Smooth muscle cell of the brain vasculature (primary cell): ENCODE data around the gene TRHDE.

Source experiments
- DNase-seq: peaks from one replicate; pipeline ENCODE4 v3.0.0-alpha.2; 2012; ENCODE audit warnings: low read depth, low spot score

Gene TRHDE

GRCh38 chr12:72434999-72435398, 162.8 kb downstream of the TRHDE start:
- no peak for DNase-seq

DNA sequence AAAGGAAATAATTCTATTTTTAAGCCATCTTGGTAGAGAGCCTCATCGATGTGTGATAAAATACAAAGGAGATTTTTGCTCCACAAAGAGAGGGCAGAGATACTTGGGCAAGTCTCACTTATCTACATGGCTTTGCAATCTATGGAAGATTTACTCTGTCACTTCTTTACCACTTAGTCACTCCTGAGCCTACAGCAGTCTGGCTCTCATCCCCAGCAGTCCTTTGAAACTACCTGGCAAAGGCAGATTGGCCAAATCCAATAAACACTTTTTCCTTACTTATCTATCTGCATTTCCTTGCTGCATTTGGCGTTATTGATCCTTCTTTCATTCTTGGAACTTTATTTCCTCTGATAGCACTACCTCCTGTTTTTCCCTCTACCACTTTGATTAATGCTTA, 170.0 kb downstream of the TRHDE start:
- no peak for DNase-seq

DNA sequence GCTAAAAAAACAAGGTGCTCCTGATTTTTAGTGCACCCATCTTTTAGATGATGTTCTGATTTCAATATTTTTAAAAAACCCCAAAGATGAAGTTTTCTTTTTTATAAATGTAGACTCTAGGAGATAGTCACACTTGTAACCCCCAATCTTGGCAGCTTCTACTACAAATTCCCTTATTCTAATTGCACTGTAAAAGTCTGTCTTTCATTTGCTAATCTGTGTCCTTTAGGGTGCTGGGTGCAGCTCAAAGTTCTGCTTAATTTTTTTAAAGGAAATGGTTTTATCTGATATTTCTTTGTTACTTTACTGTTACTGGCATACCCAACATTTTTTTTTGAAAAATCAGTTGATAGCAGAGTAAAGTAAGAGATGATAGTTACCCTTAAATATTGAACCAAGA, 172.0 kb downstream of the TRHDE start:
- no peak for DNase-seq

- no peak for DNase-seq
These were observed 172.4 kb downstream of the TRHDE start for GRCh38 chr12:72444566-72444965.

DNA sequence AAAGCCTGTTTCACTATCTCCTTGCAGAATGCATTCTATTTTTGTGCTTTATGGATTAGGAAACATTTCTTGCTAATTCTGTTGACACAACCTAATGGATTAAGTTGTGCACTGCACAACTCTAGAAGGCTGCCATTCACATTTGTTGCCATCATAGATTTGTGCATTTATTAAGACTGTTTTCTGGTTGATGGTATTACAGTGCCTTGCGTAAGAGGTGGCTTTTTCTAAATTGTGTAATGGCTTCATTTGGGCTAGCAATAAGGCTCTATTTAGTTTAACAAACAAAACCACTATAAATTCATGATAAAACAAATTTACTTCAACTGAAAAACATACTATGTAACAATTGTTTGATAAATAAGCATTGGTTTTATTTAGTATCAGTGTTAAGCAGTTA, 175.9 kb downstream of the TRHDE start:
- no peak for DNase-seq

DNA sequence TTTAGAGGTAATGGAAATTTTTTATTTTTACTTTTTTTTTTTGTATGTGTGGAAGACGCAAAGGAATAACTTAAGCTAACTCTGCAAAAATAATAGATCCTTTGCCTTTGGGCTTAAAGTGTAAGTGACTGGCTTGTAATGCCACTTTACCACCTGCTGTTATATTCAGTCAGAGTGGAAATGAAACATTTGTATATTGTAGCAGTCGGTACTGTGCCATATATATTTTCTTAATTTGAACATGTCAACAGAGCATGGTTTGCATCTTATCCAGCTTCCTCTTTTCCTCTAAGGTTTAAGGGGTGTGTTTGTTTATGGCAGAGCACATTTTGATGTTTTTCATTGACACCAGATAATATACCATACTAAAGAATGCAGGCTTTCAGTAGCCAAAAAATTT, 176.6 kb downstream of the TRHDE start:
- DNase-seq, result no peak

DNA sequence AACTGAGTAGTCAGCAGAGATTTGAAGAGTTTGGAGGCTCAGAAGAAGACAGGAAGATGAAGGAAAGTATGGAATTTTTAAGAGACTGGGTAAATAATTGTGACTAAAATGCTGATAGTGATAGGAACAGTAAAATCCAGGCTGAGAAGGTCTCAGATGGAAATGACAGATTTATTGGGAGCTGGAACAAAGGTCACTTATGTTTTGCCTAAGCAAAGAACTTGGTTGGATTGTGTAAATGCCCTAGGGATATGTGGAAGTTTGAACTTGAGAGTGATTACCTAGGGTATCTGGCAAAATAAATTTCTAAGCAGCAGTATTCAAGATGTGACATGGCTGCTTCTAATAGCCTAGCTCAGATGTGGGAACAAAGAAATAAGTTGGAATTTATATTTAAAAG, 180.9 kb downstream of the TRHDE start:
- DNase-seq, result no peak

GRCh38 chr12:72453550-72453949, 181.4 kb downstream of the TRHDE start:
- no peak for DNase-seq

DNA sequence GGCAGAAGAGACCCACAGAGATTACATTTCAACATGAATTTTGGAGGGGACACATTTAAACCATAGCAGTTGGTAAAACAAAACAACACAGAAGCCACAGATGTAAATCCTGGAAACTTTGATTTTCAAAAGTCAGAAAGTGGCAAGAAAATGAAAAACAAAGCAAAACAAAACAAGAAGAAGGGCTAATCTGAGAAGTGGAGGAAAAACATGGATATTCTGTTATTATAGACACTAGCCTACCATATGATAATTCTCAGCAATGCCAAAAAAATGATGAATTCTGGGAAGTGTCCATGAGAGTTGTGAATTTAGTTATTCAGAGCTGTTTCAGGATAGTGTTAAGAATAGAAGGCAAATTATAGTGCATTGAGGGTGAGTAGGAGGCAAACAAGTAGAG, 192.3 kb downstream of the TRHDE start:
- DNase-seq, result no peak

DNA sequence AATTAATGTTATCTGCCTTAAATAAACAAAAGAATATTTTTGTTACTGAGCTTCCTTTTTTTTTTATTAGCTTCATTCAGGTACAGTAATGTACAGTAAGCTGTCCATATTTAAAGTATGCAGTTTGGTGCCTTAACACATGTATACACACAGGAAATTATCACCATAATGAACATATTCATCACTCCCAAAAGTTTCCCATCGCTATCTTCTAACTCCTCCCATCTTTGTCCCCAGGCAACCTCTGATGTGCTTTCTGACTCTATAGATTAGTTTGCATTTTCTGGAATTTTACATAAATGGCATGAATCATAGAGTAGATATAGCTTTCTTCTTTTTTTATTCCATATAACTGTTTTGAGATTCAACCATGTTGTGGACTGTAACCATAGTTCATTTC, 193.0 kb downstream of the TRHDE start:
- DNase-seq, result no peak

GRCh38 chr12:72465940-72466630, 193.9 kb downstream of the TRHDE start:
- no peak for DNase-seq

GRCh38 chr12:72467985-72468384, 195.8 kb downstream of the TRHDE start:
- no peak for DNase-seq

DNA sequence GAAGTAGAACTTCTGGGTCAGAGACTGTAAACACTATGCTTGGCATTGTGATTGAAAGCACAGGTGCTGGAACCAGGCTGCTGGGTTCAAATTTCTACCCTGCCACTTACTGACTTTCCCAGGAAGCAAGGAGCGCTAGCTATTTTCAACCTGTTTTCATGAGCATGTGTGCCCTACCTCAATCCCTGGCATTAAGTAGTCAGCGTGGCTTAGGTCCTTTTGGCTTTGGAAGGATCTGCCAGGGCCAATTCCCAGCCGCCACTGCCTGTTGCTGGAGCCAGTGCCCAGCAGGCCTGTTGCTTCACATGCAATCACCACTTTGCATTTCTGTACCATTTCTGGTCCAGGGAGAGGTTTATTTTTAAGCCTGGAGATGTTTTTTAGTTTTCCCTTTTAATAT, 196.3 kb downstream of the TRHDE start:
- DNase-seq, result no peak

GRCh38 chr12:72471806-72472205, 199.6 kb downstream of the TRHDE start:
- DNase-seq, result no peak

DNA sequence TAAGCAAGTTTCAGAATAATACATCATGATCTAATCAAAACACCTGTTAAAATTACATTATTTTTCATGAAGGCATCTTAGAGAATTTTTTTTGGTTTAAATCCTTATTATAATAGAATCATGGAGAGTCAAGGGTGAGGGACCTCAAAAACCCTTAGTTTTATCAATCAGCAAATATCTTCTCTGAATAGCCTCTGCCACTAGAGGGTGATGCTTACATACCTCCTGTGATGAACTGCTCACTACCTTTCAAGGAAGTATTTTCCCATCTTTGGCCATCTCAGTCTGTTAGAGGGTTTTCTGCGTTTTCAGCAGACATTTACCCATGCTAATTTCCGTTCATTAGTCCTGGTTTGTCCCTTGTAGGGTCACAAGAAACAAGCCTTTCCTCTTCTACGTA, 200.2 kb downstream of the TRHDE start:
- DNase-seq, result no peak

GRCh38 chr12:72476301-72476700, 204.1 kb downstream of the TRHDE start:
- no peak for DNase-seq

DNA sequence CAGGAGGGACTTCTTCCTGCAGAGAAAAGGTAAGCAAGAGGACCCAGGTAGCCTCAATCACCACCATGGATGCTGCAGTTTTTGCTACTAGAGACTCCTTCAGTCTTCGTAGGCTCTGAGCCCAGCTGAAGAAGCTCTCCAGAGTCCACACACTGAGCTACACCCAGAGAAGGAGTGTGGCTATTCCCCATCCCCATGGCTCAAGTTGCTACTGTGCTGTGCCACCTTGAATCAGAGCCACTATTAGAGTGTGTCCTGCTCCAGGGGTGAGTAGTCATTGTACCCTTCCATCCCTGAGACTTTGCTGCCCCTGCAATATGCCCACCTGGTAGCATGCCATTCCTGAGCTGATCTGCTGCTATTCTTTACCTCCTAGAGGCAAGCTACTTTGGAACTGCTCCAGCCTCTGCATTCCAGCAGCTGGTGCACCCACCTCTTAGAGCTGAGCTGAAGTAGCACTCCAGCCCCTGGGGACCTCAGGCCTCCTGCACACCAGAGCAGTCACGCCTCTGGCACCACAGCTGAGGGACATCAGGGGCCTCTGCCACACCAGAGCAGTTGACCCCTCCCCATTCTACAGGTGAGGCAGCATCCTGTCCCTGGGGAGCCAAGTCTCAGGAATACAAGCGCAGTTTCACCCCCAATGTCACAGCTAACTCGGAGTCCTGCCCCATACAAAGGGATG, 213.0 kb downstream of the TRHDE start:
- DNase-seq, result no peak

GRCh38 chr12:72491426-72491825, 219.3 kb downstream of the TRHDE start:
- no peak for DNase-seq

- no peak for DNase-seq
These were observed 221.2 kb downstream of the TRHDE start for GRCh38 chr12:72493407-72493806.

DNA sequence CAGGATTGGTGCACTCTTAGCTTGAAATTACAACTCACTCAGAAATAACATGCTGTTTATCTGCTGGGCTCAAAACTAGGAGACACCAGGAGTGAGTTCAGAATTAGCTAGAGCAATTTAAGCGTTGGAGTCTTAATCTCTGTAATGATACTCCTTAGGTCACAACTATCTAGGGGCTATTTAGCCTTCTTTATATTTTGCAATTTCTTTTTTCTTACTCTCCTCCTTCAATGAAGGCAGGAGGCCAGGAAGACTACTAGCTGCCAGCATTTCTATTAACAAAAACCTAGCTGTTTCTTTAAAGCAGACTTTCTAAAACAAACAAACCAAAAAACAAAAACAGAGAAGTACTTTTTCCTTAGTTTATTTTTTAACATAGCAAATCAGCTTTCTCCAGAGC, 226.2 kb downstream of the TRHDE start:
- no peak for DNase-seq

DNA sequence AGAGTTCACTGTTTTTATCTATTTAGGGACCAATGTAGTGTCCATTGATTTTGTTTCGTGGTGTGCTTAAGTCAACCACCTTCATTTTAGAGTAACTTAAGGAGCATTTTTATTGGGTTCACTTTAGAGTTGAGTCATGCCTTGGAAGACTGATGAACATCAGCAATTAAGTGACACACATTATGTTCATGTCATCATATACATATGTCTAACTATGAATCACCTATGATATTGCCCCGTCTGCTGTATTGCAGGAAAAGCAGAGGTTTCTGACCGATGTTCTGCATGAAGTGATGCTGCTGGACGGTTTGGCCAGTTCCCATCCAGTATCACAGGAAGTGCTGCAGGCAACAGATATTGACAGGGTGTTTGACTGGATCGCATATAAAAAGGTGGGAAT, 227.1 kb downstream of the TRHDE start:
- DNase-seq, result no peak

- DNase-seq, result no peak
These were observed 230.4 kb downstream of the TRHDE start for GRCh38 chr12:72502546-72502945.

DNA sequence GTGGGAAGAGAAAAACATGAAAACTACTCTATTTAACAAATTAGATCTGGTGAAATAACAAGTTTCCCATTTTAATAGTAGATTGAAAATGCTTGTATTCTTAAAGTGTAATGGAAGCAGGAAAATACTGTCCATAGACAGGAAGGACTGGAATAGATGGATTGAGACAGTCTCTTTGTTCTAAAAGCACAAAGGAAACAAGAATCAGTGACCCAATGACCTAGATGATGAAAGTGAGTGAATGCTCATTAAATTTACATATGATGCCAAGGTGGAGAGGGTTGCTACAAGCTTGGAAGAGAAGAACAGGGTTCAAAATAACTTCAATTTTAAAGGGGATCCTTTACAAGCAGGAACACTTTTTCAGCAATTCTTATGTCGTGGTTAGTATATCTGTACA, 233.1 kb downstream of the TRHDE start:
- no peak for DNase-seq

- no peak for DNase-seq
These were observed 237.7 kb downstream of the TRHDE start for GRCh38 chr12:72509891-72510290.
